Right lobe of liver (tissue), 4 donors: ENCODE data around the gene KCNN3.

Experiments used
- POLR2A ChIP-seq: fragments of 450-650 bp; IDR thresholded peaks from one replicate; pipeline ENCODE4 v1.6.1; 2017; ENCODE audit warnings: antibody characterized with exemption, mild to moderate bottlenecking
- TF ChIP-seq, protein P1 (sequence below), 4 donors: fragments of 200-600 bp in 3 of 4; fragments of 450-650 bp in 1 of 4; IDR thresholded peaks; one replicate each; pipeline versions ENCODE4 v1.5.1 to v1.8.0; 2016 to 2022; ENCODE audit warnings: antibody characterized with exemption in 4 of 4, mild to moderate bottlenecking in 2 of 4
- donor health status: DM: no; HTN: no; CAD: no.
- donor health status: DM: no; HTN: no; CAD: no.
- donor health status: DM: no; HTN: yes; CAD: no.

- TF ChIP-seq, protein P1, sequence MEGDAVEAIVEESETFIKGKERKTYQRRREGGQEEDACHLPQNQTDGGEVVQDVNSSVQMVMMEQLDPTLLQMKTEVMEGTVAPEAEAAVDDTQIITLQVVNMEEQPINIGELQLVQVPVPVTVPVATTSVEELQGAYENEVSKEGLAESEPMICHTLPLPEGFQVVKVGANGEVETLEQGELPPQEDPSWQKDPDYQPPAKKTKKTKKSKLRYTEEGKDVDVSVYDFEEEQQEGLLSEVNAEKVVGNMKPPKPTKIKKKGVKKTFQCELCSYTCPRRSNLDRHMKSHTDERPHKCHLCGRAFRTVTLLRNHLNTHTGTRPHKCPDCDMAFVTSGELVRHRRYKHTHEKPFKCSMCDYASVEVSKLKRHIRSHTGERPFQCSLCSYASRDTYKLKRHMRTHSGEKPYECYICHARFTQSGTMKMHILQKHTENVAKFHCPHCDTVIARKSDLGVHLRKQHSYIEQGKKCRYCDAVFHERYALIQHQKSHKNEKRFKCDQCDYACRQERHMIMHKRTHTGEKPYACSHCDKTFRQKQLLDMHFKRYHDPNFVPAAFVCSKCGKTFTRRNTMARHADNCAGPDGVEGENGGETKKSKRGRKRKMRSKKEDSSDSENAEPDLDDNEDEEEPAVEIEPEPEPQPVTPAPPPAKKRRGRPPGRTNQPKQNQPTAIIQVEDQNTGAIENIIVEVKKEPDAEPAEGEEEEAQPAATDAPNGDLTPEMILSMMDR (IDR thresholded peaks at IDR 0.05): no peak
- no peak for TF ChIP-seq POLR2A
Observed at GRCh38 chr1:154840269-154841176, 29.6 kb downstream of the KCNN3 start.
